Activated CD4-positive, alpha-beta T cell treated with anti-CD3 and anti-CD28 coated beads, Interleukin-2, amount 50 U/mL, for 24 hours (primary cell): ENCODE data around the gene TRIM22.
"Not testable (repeated sequence)": the region's sequence is repeated elsewhere in the genome, so short reads cannot be mapped to it uniquely, and the experiment has no call there.

Experiments used
- DNase-seq, 2 donors: peaks; one replicate each; pipeline ENCODE4 v3.0.0-alpha.2; 2020; ENCODE audit warnings: low read depth in 1 of 2, low spot score in 1 of 2

The TRIM22 gene, protein sequence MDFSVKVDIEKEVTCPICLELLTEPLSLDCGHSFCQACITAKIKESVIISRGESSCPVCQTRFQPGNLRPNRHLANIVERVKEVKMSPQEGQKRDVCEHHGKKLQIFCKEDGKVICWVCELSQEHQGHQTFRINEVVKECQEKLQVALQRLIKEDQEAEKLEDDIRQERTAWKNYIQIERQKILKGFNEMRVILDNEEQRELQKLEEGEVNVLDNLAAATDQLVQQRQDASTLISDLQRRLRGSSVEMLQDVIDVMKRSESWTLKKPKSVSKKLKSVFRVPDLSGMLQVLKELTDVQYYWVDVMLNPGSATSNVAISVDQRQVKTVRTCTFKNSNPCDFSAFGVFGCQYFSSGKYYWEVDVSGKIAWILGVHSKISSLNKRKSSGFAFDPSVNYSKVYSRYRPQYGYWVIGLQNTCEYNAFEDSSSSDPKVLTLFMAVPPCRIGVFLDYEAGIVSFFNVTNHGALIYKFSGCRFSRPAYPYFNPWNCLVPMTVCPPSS

DNA sequence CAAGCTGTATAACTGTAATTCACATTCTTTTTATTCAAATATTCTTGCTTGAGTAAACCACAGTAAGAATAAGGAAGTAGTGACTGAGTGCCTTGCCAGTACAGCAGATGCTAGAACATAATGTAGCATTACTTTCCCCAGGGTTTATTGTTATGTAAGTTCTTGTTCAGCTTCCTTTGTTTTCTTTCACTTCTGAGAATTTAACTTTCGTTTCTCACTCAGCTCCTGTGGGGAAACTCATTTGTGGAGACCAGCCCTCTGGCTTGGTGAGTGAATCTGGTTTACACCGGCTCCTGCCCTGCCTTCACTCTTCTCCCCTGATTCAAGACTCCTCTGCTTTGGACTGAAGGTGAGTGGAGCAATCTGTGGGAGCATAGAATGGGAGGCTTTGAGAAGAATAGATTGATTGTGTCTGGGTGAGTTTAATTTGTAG lies at the start of gene TRIM22:
Gene TRIM22 (plus strand): TSS at position 240 of the 433 bp plus-strand sequence. CDS start 6,443 bp downstream, outside the sequence.
- DNase-seq: peak in 1 of 2 donors; percentile 46

DNA sequence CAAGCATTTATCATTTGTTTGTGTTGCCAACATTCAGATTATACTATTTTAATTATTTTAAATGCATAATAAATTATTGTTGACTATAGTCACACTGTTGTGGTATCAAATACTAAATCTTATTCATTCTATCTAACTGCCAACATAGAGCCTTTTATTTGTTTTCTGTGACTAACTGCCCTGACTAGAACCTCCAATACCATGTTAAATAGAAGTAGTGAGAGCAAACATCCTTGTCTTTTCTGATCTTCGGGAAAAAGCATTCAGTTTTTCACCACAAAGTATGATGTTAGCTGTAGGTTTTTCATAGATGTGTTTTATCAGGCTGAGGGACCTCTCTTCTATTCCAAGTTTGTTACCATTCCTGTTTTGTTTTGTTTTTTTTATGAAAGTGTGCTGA lies 49.6 kb upstream of the TRIM22 start:
- no peak for DNase-seq

DNA sequence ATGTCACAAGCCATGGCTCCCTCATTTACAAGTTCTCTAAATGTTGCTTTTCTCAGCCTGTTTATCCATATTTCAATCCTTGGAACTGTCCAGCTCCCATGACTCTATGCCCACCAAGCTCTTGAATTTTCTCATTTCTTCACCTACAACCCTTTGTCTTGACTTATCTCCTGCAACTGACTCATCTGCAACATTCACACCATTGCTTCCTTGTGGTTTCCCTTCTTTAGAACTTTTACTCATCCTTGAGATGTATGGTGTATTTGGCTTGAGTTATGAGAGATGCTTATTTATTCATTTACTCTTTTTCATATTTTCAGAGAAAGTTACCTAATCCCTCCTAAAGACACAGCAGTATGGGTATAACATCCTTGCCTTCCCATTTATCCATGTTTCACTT lies 46.0 kb upstream of the TRIM22 start:
- no peak for DNase-seq

DNA sequence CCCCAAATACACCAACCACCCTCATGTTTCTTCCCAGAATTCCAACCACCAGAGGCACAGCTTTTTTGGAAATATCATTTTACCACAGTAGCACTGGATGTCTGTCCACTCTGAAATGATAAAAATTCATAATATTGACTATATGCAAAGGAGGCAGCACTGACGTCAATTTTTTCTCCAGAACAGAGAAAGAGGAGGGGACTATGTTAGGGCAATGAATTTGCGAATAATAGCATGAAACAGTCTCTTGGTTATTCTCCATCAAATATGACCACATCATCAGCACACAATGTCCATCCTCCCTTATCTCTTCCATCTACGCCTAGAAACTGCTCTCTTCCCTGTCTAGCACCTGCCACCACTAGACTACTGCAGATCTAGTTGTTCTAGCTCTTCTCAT lies 43.5 kb upstream of the TRIM22 start:
- no peak for DNase-seq

DNA sequence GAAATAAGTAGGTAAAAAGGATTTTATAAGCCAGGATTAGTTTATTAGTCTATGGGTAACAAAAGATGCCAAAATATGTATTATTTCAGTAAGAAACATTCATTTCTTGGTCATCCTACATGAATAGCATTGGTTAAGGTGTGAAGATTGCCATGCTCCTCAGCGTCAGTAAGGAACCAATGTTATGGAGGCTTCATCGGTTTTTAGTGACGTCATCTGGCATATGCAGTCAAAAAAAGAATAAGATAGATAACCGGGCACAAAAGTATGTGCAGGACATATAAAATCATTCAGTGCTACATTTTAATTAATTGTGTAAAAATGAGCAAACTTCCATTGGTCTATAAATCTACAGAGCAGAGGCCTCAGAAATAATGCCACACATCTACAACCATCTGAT lies 34.1 kb upstream of the TRIM22 start:
- DNase-seq: no peak

DNA sequence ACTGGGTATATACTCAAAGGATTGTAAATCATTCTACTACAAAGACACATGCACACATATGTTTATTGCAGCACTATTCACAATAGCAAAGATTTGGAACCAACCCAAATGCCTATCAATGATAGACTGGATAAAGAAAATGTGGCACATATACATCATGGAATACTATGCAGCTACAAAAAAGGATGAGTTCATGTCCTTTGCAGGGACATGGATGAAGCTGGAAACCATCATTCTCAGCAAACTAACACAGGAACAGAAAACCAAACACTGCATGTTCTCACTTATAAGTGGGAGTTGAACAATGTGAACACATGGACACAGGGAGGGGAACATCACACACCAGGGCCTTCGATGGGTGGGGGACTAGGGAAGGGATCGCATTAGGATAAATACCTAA lies 32.6 kb upstream of the TRIM22 start:
- not testable (repeated sequence) for DNase-seq

DNA sequence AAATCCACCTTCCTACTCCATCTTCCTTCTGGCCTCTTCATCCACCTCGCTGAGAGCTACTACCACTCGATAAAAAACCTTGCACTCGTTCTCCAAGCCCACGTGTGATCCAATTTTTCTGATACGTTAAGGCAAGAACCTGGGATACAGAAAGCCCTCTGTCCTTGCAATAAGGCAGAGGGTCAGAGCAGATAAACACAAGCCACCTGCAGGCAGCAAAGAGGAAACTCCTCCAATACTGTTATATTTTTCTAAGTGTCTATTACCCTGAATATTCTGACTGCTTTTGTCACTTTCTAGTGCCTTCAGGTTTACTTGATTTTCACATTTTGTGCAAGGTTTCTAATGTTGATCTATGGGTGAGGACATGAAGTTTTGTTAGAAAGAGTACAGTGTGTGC lies 31.3 kb upstream of the TRIM22 start:
- DNase-seq: no peak

DNA sequence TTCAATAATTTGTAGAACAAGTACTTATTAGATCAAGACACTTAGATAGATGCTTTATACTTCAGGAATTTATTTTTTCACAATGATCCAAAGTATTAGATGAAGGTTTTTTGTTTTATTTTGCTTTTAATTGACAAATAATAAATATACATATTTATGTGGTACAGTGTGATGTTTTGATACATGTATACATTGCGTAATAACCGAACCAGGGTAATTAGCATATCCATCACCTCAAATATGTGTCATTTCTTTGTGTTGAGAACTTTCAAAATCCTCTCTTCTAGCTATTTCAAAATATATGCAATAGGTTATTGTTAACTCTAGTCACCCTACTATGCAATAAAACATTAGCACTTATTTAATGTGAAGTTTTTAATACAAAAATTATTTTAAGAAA lies 26.1 kb upstream of the TRIM22 start:
- DNase-seq: no peak

DNA sequence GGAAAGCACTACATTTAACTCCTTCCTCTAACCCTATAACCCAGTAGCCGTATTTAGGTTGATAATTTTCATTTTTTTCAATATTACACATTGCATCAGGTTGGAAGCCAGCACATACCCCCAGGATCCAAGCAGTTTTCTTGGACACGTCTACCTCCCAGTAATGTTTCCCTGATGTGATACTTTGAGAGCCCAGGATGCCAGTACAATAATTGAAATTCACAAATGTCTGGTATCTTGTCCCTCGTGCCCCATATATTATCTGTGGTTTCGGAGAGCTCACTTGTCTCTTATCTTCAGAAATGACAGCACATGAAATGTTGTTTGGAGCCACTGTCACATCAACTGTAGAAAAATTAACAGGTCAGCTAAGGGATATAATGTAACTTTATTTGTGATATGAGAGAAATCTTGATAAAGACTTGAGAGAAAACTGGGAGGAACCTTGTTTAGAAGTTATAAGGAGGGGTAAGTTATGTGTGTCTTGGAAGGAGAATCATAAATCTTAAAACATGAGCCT lies 24.5 kb upstream of the TRIM22 start:
- no peak for DNase-seq

DNA sequence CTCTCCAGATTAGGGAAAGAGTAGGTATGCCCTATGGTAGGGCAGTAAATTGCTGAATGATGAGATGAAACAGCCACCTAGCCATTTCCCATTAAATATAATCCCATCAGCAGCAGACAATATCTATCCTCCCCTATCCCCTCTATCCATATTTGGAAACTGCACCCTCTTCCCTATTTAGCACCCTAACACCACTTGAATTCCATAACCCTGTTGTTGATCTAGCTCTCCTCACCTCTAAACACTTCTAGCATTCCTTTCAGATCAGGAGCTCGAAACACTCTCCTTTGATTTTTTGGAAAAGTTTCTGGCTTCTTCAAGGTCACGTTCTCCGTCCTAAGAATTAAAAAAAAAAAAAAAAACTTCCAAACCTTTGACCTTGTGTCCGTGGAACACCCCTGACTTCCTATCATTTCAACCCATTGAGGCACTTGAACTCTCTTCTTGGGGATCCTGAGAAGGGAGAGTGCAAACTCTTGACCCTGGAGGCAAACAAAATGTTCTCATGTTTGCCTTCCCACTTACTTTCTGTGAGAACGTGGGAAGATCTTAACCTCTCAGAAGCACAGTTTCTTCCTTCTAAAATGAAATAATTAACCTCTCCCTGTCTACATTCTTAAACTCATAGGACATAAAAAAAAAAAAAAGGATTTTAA lies 23.7 kb upstream of the TRIM22 start:
- DNase-seq: no peak

DNA sequence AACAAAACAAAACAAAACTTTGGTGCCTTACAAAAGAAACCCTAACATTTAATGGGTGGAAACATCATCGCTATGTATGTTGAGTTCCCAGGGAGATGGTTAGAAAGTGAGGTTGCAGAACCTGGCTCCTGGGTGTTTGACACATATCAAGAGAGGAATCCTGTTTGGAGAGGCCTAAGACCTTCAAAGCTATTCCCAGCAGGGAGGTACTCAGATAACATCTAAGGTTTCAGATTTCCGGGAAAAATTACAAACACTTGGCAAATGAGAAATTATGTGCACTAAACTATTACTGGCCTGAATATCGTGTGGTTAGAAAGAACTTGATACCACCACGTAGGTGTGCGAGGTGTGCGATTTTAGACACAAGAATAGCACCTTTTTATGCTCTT lies 23.2 kb upstream of the TRIM22 start:
- DNase-seq: no peak

DNA sequence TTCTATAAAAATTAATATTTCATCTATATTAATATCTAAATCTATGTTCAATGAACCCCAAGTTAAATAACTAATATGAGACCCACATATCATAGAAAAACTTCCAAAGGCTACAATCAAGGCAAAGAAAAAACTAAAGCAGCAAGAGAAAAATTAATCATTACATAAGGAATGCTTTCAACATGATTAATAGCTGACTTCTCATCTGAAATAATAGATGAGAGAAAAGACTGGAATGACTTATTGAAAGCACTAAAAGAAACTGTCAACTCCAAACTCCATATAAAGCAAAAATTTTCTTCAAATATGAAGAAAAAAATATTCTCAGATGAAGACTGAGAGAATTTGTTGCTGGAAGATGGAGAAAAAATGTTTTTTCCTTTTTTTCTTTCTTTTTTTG lies 17.8 kb upstream of the TRIM22 start:
- no peak for DNase-seq

DNA sequence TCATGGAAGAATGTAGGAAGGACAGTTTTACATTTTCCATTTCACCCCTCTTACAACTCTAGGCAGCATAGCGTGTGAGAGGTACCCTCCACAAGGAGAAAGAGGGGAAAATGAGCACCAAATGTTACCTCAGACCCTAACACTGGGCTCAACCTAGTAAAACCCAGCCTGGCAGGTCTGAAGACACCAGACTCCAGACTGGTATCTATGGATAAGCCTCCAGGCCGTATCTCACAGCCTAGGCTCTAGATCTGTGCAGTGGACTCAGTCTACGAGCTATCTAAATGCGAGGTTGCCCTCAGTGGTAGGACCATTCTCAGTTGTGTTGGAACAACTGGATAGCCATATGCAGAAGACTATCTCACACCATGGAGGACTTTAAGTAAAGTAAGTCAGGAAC lies 15.2 kb upstream of the TRIM22 start:
- no peak for DNase-seq

DNA sequence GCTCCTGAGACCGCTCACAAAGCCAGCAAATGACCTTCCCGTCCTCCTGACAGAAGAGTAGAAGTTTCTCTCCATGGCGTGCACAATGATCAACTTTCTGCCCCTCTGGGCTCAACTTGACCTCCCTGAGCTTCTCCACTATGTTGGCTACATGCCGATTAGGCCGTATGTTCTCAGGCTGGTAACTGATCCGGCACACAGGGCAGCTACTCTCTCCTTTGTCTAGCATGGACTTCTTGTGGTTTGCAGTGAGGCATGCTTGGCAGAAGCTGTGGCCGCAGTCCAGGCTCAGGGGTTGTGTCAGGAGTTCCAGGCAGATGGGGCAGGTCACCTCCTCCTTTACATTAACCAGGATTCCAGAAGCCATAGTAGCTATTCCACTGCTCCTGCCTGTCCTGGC lies 9.8 kb upstream of the TRIM22 start:
- no peak for DNase-seq

DNA sequence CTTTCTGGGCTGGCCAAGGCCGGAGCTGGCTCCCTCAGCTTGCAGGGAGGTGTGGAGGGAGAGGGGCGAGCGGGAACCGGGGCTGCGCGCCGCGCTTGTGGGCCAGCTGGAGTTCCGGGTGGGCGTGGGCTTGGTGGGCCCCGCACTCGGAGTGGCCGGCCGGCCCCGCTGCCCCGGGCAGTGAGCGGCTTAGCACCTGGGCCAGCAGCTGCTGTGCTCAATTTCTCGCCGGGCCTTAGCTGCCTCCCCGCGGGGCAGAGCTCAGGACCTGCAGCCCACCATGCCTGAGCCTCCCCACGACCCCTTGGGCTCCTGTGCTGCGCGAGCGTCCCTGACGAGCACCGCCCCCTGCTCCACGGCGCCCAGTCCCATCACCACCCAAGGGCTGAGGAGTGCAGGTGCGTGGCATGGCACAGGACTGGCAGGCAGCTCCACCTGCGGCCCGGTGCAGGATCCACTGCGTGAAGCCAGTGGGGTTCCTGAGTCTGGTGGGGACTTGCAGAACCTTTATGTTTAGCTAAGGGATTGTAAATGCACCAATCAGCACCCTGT lies 6.6 kb upstream of the TRIM22 start:
- not testable (repeated sequence) for DNase-seq

DNA sequence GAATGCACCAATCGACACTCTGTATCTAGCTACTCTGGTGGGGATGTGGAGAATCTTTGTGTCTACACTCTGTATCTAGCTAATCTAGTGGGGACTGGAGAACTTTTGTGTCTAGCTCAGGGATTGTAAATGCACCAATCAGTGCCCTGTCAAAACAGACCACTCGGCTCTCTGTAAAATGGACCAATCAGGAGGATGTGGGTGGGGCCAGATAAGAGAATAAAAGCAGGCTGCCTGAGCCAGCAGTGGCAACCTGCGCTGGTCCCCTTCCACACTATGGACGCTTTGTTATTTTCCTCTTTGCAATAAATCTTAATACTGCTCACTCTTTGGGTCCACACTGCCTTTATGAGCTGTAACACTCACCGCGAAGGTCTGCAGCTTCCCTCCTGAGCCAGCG lies 6.0 kb upstream of the TRIM22 start:
- not testable (repeated sequence) for DNase-seq

DNA sequence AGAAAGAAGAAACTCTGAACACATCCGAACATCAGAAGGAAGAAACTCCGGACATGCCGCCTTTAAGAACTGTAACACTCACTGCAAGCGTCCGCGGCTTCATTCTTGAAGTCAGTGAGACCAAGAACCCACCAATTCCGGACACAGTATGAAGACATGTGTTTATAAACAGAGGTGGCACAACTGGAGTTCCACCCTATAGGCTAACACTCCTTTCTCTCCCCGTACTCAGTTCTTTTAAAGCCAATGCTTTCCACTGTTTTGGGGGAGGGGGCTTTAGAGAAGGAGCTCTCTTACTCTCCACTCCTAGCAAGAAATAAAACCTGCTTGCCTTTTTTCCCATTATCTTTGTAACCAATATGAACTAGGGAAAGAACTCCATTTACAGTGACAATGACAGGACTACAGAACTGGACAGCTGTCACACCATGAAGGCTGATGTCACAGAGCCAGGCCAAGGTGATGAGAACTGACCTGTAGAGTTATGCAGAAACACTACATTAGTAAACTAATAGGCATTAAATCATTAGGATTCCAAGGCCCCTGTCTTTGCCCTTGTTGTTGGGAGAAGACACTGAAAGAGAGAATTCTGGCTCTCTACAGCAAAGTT lies 5.4 kb upstream of the TRIM22 start:
- DNase-seq: no peak

DNA sequence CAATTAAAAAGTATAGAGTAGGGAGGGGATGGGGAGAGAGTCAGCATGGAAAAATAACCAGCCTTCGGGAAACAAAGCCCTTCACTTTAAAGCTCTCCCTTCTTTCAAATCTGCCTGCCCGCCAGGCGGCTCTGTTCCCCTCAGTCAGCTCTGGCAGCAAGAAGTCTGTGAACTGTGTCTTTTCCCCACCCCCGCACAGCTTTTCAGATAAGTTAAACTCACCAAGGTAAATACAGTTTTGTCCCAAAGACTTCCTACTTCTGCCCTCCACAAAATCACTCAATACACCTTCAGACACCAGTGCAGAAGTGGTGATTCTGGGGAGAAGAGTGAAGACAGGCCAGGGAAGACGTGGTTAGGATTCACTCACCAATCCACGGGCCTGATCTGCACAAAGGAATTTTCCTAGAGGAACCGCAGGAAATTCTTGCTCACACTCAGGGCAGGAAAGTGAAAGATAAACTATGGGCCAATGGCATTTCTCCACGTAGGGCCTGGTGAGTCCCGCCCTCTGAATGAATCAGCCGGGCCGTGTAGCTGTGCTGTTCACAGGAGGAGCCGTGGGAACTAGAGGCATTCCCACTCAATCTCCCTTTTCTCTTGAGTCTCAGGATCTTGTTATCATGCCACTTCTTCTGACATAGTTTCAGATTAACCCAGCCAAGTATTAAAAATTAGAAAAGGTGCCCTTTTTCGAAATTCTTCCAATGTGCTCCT lies 4.8 kb upstream of the TRIM22 start, which contains the start of gene TRIM5:
Gene TRIM5 (minus strand): TSS at position 429 of the 717 bp plus-strand sequence. CDS start 4,897 bp downstream, outside the sequence.
- DNase-seq: peak; percentile 53 to 85

DNA sequence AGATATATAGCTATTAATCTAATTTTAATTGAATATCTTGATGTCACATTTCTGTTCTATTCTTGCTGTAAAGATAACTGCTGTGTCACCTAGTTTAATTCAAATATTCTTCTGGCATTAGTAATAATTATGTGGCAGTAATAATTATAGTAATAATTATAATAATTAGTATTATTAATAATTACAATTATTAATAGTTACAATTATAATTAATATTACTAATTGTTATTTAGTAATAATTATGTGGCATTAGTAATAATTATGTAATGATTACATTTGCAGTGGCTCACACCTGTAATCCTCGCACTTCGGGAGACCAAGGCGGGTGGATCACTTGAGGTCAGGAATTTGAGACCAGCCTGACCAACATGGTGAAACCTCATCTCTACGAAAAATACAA lies 3.2 kb upstream of the TRIM22 start:
- no peak for DNase-seq

DNA sequence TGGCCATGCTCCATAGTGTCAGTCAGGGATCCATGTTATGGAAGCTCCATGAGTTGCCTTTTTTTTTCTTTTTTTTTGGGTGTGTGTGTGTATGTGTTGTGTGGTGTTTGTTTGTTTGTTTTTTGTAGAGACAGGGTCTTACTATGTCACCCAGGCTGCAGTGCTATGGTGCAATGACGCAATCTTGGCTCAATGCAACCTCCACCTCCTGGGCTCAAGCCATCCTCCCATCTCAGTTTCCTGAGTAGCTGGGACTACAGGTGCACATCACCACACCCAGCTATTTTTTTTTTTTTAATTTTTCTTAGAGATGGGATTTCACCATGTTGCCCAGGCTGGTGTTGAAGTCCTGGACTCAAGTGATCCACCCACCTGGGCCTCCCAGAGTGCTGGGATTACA lies 1.1 kb upstream of the TRIM22 start:
- DNase-seq: no peak

DNA sequence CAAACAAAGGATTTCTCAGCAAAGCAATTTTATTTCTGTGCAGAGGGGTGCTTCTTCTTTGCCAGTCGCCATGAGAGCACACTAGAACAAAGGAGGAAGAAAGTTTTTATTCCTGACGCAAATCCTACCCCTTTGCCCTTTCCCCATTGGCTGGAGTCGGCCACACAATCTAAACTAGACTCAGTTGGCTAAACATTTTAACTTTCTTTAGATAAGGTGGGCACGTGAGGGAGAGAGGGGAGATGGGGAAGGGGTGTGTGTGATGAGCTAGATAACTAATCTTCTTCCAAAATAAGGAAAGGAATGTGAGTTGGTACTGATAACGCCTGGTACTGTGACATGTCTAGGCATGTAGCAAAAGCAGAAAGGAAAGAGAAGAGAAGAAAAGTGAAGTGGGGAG lies 626 bp downstream of the TRIM22 start:
- no peak for DNase-seq
